HCT116 (cell line): ENCODE measurements around the gene HIP1.

Experiments used
- ATF3 ChIP-seq: IDR thresholded peaks from 2 replicates; pipeline ENCODE4 v1.6.1; 2012
- EZH2 ChIP-seq: fragments of 200-600 bp; sonication (generic); IDR thresholded peaks from 2 replicates; pipeline ENCODE4 v1.6.1; 2017; ENCODE audit warnings: antibody characterized with exemption, mixed run types
- EZH2phosphoT487 ChIP-seq: fragments of 200-600 bp; IDR thresholded peaks from 2 replicates; pipeline ENCODE4 v1.6.1; 2018; ENCODE audit warnings: antibody characterized with exemption, borderline replicate concordance
- POLR2A ChIP-seq: IDR thresholded peaks from 2 replicates; pipeline ENCODE4 v1.7.0; 2011; ENCODE audit warnings: borderline replicate concordance; ENCODE audit not compliant: insufficient read depth, insufficient read length; ENCODE audit errors: extremely low read depth
- RAD21 ChIP-seq: IDR thresholded peaks from 2 replicates; pipeline ENCODE4 v1.6.1; 2012; ENCODE audit warnings: low read depth, mild to moderate bottlenecking
- ZNF274 ChIP-seq: fragments of 200-500 bp; sonication (Bioruptor generic); IDR thresholded peaks from 2 replicates; pipeline ENCODE4 v1.6.1; 2014; ENCODE audit warnings: mild to moderate bottlenecking, low read depth, low read length, inconsistent platforms
- TF ChIP-seq, protein P1 (sequence below): IDR thresholded peaks from 2 replicates; pipeline ENCODE4 v1.6.1; 2012
- TF ChIP-seq, protein P2 (sequence below): IDR thresholded peaks from 2 replicates; pipeline ENCODE4 v1.6.1; 2012; ENCODE audit warnings: low read depth
- TF ChIP-seq, protein P3 (sequence below), 3 experiments: fragments of 200-600 bp in 1 of 3; sonication (generic) in 1 of 3; IDR thresholded peaks in 2 of 3; conservative IDR thresholded peaks in 1 of 3; 2 replicates each; pipeline ENCODE4 v1.5.1; 2012 to 2017; ENCODE audit warnings: low read depth in 2 of 3, low read length in 2 of 3, antibody characterized with exemption in 1 of 3, borderline replicate concordance in 1 of 3, control low read depth in 1 of 3, mild to moderate bottlenecking in 1 of 3, mixed read lengths in 1 of 3, mixed run types in 1 of 3, moderate library complexity in 1 of 3; ENCODE audit not compliant: insufficient read depth in 1 of 3
- TF ChIP-seq, protein P4 (sequence below): IDR thresholded peaks from 2 replicates; pipeline ENCODE4 v1.6.1; 2011; ENCODE audit warnings: mild to moderate bottlenecking, low read length, moderate library complexity; ENCODE audit not compliant: insufficient replicate concordance; ENCODE audit errors: extremely low read depth

DNA sequence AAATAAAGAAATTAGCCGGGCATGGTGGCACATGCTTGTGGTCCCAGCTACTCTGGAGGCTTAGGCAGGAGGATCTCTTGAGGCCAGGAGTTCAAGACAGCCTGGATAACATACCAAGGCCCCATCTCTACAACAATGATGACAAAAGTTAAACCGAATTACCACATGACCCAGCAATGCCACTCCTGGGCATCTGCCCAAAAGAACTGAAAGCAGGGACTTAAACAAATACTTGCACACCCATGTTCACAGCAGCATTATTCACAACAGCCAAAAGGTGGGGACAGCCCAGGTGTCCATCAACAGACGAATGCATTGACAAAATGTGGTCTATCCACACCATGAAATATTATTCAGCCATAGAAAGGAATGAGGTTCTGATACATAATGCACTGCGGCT, 83.9 kb downstream of the HIP1 start:
- TF ChIP-seq, protein P1, sequence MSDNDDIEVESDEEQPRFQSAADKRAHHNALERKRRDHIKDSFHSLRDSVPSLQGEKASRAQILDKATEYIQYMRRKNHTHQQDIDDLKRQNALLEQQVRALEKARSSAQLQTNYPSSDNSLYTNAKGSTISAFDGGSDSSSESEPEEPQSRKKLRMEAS: no peak
- TF ChIP-seq, protein P2, sequence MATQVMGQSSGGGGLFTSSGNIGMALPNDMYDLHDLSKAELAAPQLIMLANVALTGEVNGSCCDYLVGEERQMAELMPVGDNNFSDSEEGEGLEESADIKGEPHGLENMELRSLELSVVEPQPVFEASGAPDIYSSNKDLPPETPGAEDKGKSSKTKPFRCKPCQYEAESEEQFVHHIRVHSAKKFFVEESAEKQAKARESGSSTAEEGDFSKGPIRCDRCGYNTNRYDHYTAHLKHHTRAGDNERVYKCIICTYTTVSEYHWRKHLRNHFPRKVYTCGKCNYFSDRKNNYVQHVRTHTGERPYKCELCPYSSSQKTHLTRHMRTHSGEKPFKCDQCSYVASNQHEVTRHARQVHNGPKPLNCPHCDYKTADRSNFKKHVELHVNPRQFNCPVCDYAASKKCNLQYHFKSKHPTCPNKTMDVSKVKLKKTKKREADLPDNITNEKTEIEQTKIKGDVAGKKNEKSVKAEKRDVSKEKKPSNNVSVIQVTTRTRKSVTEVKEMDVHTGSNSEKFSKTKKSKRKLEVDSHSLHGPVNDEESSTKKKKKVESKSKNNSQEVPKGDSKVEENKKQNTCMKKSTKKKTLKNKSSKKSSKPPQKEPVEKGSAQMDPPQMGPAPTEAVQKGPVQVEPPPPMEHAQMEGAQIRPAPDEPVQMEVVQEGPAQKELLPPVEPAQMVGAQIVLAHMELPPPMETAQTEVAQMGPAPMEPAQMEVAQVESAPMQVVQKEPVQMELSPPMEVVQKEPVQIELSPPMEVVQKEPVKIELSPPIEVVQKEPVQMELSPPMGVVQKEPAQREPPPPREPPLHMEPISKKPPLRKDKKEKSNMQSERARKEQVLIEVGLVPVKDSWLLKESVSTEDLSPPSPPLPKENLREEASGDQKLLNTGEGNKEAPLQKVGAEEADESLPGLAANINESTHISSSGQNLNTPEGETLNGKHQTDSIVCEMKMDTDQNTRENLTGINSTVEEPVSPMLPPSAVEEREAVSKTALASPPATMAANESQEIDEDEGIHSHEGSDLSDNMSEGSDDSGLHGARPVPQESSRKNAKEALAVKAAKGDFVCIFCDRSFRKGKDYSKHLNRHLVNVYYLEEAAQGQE: no peak
- TF ChIP-seq ATF3 (no peak), ZNF274 (no peak), RAD21 (no peak), EZH2 (no peak), POLR2A (no peak), EZH2phosphoT487 (no peak)
- TF ChIP-seq, protein P3, sequence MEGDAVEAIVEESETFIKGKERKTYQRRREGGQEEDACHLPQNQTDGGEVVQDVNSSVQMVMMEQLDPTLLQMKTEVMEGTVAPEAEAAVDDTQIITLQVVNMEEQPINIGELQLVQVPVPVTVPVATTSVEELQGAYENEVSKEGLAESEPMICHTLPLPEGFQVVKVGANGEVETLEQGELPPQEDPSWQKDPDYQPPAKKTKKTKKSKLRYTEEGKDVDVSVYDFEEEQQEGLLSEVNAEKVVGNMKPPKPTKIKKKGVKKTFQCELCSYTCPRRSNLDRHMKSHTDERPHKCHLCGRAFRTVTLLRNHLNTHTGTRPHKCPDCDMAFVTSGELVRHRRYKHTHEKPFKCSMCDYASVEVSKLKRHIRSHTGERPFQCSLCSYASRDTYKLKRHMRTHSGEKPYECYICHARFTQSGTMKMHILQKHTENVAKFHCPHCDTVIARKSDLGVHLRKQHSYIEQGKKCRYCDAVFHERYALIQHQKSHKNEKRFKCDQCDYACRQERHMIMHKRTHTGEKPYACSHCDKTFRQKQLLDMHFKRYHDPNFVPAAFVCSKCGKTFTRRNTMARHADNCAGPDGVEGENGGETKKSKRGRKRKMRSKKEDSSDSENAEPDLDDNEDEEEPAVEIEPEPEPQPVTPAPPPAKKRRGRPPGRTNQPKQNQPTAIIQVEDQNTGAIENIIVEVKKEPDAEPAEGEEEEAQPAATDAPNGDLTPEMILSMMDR (IDR thresholded peaks at IDR 0.05 in 2 of 3, conservative IDR thresholded peaks at IDR 0.05 in 1 of 3; ENCODE audit: borderline replicate concordance in 1 of 3, insufficient read depth in 1 of 3, low read depth in 2 of 3, low read length in 2 of 3): no peak
- TF ChIP-seq, protein P4, sequence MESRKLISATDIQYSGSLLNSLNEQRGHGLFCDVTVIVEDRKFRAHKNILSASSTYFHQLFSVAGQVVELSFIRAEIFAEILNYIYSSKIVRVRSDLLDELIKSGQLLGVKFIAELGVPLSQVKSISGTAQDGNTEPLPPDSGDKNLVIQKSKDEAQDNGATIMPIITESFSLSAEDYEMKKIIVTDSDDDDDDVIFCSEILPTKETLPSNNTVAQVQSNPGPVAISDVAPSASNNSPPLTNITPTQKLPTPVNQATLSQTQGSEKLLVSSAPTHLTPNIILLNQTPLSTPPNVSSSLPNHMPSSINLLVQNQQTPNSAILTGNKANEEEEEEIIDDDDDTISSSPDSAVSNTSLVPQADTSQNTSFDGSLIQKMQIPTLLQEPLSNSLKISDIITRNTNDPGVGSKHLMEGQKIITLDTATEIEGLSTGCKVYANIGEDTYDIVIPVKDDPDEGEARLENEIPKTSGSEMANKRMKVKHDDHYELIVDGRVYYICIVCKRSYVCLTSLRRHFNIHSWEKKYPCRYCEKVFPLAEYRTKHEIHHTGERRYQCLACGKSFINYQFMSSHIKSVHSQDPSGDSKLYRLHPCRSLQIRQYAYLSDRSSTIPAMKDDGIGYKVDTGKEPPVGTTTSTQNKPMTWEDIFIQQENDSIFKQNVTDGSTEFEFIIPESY: no peak
